NCI-H187 (cell line): ENCODE measurements around the gene VPS41.

Experiments
- DNase-seq, 2 experiments: peaks; one replicate each; lab custom pipeline; 2025; lab: John Stamatoyannopoulos, UW

VPS41 gene

DNA sequence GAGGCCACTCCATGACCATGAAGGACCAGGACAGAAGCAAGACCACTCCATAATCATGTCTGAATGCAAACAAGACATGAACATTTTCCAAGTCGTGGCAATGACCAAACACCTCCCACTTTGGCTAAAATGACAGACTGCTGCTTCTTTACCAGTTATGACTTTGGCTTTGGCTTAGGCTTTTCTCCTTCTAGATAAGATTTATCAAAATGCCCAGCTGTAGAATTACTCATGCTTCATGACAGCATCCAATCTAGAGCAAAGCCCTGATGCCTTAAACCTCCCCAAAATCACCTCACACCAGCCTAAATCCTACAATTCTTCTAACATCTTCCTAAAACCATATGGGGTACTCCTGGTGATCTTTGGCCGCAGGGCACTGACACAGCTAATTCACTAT is 102.1 kb downstream of the VPS41 start:
- no peak for DNase-seq

DNA sequence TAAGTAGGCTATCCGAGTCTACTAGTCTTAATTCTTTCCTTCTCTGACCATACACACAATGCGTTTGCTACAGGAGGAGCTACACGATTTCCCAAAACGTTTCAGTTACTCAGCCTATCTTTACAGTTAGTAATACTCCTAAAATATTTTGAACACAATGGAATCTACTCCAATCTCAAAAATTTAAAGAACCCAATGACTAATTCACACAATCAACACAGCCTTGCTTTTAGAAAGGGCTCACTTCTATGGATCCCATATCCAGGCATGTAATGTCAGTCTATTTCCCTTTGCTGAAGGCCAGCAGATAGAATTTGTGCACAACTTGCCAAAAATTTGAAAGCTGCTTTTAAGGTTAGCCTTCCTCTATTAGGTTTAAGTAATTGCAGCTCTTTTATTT is 107.2 kb downstream of the VPS41 start:
- DNase-seq, result no peak

DNA sequence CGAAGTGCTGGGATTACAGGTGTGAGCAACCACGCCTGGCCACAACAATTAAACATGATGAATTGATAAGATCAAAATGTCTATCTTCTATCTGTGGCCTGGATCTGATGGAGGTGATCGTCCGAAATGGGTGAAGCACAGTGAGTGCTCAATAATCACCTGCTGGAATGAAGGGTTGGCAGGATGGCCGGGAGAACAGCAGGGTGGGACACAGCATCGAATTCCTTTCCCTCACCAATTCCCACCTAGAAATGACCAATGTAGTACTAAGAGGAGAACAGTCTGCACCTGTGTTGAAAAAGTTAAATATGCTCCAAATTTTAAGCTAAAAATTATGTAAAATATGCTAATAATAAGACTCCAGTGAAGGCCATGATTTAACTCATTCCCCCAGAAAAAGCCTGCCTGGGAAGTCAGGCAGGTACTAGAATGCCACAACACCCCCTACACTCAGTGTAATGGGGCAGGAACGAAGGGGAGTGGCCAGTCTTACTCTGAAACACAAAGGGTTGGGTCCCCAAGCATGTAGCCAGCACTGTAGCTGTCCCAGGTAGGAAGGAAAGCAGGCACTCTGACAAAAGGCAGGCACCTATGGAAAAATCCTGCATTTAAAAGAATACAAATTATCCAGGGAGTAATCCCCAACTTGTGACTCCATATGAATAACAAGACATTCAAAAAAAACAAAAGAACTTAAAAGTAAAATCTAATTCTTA is 110.3 kb downstream of the VPS41 start:
- no peak for DNase-seq

DNA sequence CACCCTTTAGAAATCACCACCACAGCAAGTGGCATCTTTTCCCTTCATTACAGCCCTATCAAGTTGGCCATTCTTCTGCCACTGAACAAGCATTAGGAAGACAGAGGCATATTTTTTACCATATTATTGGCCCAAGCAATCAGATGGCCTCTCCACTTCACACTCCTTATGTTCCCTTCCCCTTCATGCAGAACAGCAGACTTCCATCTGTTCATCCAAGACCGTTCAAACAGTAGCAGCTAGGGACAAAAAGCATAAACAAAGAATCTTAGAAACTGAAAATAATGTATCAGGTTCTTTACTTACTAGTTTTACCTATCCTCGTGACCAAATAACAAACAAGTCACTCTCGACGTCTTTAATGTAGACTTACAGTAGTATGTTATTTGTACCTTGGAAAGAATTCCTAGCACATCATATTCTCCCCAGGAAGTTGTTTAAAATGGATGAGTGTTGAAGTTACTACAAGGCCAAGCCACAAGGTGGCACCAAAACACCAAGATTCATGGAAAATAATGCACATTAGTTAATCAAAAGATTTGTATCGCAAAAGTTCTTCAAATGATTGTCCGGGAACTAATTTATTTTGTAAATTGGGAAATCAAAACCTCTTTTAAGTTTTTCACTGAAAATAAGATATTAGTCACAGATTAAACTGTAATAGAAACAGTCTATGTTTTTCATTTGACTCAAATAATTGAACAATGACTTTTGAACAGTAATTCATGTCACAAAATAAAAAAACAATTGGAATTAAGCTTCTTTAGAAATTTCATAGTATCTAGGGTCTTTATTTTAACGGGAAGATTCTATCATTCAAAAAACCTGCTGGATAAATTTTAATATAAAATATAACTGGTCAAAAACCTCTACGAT is 112.1 kb downstream of the VPS41 start:
- peak in 1 of 2 experiments; percentile 22 for DNase-seq

DNA sequence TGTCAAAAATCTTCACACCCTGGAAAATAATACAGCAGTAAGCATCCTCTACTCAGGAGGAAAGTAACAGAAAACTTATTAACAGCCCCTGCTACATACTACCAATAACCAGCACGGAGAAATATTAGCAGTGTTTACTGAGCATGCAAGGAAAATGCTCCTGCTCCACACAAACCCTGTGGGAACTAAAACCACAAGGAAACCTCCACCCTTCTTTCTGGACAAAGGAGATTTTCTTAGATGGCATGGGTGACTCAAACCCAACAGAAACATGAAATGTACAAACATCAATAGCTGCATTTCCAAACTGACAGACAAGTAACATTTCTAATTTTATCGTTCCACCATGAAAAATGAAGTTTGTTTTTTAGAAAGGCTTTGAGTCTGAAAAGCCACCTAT is 113.4 kb downstream of the VPS41 start:
- no peak for DNase-seq

DNA sequence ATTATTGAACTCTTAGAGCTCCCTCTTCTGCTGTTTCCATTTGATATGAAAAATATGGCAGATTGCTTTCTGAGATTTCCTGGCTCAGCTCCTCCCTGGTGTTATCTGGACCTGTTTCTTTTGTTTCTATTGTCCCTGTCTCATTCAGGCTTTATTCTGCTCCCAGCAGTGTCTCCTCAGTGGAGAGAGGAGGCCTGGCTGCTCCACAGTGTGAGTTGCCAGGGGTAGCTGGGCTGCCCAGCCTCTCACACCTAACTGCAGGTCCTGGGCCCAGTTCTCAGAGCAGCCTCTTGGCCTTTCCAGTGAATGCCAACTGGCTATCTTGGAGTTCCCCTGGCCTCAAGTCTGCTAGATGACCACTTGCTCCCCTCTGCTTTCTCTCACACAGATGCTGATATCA is 127.0 kb downstream of the VPS41 start:
- DNase-seq, result no peak

DNA sequence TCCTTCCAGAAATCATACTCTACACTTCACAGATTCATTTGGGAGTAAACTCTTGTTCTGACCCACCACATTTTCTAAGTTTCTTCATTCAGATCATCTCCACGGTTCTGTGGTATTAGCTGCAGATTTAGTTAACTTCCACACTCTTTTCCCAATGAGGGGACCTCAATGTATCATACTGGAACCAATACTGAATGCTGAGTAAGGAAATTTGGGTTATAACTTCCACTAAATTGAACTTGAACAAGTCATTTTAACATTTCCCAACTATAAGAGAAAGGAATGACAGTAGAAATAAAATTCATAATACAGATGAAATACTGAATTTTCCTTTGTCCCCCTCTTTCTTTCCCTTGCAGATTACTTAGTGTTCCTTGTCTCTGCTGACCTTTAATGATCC is 131.4 kb downstream of the VPS41 start:
- no peak for DNase-seq

DNA sequence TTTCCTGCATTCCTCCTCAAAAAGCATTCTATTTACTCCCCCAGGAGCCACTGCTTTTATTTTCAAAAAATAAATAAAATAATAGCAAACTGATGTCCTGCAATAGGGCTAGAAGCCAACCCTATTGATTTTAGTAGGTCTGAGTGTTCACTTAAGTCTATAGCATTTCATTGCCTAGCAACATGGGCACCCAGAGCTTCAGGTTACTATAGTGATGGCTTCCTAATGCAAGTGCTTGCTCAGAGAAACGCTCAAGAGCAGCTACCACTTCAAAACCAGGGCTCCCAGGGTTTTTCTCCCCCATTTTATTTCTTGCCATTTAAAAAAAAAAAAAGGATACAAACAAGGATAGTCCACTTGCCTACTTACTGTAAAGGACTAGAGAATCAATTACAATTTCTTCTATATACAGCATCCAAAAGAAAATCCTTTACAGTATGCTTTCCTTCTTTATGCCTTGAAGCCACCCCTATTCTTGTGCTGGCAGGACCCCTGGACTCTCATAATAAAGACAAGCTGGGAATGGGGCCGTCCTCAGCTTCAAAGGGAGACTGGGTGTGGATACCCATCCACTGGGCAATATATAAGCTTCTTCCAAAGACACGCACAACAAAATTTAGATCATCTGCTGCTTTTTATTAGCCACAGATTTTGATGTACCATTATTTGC is 133.3 kb downstream of the VPS41 start:
- DNase-seq, result peak; percentile 33 to 53

DNA sequence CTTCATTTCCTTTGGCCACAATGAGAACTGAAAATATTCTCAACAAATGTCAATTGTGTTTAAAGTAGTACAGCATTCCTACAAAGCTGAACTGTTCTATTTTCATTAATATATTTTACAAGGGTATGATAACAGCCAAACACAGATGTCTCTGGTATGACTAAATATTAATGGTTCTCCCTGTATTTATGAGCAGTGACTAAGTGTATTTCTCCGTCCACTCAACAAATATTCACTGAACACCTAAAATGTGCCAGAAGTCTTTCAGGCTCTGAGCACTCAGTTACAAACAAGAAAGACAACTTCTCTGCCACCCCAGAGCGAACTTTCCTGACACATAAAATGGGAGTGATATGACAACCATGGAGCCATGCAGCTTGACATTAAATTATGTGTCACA is 135.6 kb downstream of the VPS41 start:
- DNase-seq, result no peak

DNA sequence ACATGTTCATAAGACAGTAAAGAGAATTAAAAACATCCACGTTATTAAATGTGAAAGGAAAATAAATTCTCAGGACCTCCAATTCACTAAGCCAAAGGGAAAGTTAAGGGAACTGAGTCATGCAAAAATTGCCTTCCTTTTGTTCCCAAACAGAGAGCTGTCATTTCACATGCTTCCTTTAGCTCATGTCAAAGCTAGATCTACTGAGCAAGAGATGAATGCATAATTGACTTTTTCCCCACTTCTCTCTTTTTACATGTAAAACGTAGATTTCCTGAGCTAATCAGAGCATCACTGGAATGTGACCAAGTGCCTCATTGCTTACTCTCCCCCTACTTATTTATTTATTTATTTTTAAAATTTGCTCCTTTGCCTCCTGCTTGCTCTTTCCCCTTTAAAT is 148.8 kb downstream of the VPS41 start:
- no peak for DNase-seq

DNA sequence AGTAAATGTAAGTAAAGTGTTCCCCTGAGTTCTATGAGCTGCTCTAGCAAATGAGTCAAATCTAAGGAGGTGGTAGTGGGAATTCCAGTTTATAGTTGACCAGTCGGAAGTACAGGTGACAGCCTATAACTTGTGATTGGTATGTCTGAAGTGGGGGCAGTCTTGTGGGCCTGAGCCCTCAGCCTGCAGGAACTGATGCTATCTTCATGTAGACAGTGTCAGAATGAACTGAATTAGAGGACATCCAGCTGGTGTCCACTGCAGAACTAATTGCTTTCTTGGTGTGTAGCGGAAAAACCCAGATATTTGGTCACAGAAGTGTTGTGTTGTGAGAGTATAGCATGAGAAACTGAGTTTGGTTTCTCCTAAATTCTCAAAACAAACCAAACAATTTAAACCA is 150.0 kb downstream of the VPS41 start:
- DNase-seq, result no peak

DNA sequence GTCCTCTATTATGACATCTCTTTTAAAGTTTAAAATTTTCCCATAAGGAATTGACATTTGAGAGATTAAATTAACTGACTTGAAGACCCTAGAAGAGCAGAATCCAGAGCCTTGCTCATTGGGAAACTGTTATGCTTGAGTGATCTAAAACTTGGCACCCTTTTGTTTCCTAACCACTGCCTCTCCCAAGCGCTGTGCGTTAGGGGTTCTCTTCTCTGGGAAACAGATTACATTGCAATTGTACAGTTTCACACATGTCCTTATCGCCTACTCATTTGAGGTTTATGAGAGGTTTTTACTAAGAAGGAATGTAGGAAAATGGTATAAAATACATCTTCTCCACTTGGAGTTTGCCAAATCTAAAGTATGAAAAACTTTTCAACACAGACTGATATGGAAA is 151.1 kb downstream of the VPS41 start:
- DNase-seq, result no peak

DNA sequence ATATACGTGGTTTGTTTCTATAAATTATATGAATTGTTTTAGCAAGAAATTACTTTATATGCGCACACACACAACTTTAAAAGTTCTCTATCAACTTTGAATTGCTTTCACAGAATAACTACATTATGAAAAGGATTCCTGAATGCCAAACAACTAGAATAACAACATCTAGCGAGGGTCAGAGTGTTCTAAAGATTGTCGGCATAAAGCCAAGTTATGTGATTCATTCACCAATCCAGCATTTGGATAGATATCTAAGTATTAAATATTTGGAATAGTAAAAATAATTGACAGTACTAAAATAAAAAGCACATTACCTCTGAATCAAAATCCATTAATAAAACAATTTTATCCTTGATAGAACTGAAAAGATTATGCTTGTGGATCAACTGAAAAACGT is 152.5 kb downstream of the VPS41 start:
- no peak for DNase-seq

DNA sequence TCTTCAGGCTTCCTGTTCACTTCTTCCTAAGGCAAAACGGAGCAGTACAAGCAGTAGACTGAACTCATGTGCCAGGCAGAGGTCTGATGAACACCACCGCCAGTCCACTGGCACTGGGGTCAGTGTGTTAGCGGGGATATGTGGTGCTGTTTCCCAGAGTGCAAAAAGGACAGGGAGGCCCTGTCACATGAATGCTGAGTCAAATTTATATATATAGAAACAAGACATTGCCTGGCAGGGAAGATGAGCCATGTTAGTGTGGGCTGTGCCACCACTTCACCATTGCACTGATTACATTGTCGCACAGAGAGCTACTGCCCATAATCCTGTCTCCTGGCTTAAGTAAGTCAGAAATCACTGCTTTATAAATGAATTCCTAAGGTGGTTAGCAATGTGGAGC is 155.6 kb downstream of the VPS41 start:
- no peak for DNase-seq

DNA sequence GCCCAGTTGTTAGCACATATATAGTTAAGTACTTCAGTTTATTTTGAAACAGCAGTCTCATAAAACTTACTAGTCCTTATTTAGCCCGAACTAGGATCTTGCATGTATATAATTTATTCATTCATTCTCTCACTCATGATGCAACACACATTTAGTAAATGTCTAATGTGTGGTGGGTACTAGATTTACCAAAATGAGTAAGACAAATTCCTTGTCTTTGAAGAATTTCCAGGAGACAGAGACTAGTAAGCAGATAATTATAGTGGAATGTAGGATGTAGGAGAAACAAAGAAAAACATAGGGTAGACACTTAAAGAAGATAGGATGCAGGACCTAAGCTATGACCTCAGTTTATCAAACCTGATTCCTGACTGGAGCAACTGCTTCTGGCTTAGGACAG is 157.6 kb downstream of the VPS41 start:
- no peak for DNase-seq

DNA sequence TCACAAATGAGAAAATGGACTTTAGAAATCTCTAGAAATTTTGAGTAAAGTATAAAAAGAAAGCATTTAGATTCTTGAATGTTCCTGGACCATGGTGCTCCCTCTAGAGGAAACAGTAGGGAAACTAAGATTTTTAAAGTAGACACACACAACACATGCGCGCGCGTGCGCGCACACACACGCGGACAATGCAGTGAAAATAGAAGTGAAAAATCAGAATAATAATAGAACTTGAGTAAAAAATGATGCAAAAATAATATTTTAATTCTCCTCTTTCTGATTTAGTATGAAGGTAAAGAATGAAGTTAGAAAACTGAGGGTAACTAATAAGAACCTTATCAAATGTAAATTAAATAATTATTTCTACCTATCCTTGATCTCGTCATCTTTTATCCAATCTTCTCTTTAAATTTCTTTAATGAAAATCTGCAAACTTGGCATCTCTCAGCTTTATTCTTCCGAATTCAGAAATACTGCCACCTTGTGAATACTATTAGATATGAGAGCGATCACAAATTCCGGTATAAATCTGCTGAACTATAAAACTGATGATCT is 160.9 kb downstream of the VPS41 start:
- no peak for DNase-seq

DNA sequence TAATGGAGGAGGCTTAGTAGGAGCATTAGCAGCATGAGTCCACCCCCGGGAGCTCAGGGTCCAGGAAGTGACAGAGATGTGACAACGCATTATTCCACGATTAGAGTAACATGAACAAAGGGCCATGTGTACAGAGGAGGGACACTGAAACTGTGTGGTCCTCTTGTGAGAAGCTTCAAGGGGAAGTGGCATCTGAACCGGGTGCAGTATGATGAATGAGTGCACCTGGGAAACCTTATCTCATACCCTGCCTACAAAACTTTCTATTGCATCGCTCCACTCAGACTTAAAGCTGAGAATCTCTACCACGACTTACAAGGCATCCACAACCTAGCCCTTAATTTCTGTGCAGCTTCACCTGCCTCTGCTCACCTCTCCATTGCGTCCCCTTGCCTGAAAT is 162.6 kb downstream of the VPS41 start:
- no peak for DNase-seq

DNA sequence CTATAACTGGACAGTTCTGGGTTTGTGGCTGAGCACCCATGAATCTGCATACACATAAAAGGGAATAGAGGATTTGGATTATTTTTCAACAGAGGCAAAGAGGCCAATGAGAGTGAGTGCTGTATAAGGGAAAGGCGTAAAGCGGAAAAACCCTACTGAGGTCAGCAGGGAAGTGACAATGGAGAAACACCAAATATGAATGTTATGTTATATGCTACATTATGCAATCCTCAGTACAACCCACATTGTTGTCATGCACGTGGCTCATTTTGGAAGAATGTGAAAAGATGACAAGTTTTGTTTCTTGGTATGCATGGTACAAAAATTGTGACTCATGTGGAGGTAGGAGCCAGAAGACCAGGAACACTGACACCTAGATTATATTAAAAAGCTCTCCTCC is 164.2 kb downstream of the VPS41 start:
- no peak for DNase-seq

DNA sequence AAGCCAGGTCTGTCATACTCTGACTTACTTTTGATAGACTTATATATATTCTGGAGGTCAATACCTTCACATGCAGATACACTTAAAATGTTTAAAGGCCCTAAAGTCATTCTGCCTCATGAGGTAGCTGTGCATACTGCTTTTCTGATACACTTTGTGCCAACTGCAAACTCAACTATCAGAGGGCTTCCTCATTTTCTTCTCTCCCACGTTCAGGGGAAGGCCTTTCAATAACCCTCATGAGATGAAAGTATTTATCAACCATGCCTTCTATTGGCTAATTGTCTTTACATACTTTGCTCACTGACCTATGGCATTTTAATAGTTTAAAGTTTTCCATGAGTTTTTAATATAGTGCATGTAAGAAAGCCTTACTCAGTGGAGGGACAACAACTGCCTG is 165.1 kb downstream of the VPS41 start:
- no peak for DNase-seq

DNA sequence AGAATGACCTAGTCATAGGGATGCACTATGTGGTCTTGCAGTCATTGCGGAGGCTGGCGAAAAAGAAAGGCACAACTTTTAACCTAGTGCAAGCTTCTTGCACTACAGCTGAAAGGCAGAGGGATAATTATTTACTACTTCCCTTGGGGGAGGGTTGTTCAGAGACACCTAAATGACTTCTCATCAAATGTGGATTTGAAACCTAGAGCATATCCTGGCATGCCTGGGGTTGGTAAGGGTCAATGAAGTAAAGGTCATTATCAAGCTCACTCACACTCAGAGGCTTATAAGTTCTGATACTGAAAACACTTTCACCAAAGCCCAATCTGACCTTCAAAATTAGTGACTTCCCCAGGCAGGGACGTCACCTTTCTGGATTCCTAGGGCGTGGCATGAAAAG is 168.9 kb downstream of the VPS41 start:
- DNase-seq, result no peak

DNA sequence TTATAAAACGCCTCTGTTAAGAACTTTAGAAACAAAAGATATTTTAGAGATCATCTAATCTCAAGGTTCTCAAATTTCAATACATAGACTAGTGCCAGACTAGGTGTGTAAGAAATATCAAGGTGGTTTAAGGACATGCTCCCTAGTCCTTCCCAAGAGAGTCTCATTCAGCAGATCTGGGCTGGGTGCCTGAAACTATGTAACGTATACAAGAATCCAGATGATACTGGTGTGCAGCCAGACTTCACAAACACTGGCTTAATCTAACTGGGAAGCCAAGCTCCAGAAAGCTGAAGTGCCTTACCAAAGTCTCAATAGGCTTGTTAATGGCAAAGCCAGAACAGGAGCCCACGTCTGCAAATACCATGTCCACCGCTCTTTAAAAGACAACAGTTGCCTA is 172.9 kb downstream of the VPS41 start:
- DNase-seq, result no peak

DNA sequence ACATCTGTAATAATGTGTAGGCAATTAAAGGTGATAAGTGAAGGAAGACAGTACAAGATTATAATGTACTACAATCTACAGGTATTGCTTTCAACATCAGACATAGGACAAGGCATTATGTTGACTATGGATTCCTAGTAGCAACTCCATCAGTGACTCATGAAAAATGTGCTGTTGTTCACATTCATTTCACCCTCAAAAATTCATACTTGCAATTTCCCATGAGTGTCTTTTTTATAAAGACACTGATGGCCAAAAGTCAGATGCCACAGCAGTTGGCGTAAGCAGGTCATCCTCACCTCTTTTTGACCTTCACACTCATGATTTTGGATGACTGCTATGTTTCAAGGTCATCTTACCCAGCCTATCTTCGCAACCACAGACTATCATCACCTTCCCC is 177.8 kb downstream of the VPS41 start:
- DNase-seq, result no peak

DNA sequence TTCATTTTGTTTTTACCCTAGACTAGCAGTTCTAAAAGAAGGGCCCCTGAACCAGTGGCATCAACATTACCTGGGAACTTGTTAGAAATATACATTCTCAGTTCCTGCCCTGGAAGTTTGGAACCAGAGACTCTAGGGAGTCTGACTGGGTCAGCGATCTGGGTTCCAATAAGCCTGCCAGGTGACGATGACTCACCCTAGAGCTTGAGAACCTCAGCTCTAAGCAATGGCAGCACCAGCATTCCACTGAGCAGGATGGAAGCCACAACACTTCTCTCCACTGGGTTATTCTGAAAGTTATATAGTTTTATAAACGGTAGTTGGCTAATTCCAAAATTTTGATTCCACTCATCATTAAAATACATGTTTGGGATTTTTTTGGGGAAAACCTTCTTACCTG is 180.8 kb downstream of the VPS41 start:
- DNase-seq, result no peak
